Prostate gland (tissue), 2 donors: ENCODE results near the gene LILRB2.

Experiments used
- POLR2AphosphoS5 ChIP-seq: sonication (generic); formaldehyde crosslinking; IDR thresholded peaks from one replicate; pipeline ENCODE4 v1.6.1; 2017; ENCODE audit warnings: antibody characterized with exemption
- TF ChIP-seq, protein P1 (sequence below), 4 experiments: fragments of 200-600 bp in 2 of 4; fragments of 450-650 bp in 2 of 4; sonication (generic) in 2 of 4; IDR thresholded peaks; 1 replicate in 3 of 4; 2 replicates in 1 of 4; pipeline ENCODE4 v1.5.1; 2016 to 2019; ENCODE audit warnings: antibody characterized with exemption in 4 of 4, mild to moderate bottlenecking in 2 of 4, moderate library complexity in 2 of 4

DNA sequence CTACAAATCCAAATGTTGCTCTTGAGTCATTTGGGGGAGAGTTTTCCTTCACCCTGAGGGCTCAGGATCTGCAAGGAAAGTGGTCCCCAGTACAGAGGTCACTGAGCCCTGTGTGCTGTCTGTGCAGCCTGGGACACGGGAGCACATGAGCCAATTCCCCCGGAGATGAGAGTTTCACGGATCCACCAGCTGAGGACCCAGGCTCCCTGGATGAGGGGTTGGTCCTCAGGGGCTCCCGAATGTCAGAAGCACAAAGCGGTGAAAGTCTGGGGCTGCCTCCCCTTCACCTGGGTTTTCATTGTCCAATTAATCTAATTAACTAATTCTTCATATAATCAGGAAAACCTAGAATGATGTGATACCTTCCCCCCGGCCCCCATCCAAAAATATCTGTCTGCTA is 13.6 kb upstream of the LILRB2 start:
- TF ChIP-seq, protein P1, sequence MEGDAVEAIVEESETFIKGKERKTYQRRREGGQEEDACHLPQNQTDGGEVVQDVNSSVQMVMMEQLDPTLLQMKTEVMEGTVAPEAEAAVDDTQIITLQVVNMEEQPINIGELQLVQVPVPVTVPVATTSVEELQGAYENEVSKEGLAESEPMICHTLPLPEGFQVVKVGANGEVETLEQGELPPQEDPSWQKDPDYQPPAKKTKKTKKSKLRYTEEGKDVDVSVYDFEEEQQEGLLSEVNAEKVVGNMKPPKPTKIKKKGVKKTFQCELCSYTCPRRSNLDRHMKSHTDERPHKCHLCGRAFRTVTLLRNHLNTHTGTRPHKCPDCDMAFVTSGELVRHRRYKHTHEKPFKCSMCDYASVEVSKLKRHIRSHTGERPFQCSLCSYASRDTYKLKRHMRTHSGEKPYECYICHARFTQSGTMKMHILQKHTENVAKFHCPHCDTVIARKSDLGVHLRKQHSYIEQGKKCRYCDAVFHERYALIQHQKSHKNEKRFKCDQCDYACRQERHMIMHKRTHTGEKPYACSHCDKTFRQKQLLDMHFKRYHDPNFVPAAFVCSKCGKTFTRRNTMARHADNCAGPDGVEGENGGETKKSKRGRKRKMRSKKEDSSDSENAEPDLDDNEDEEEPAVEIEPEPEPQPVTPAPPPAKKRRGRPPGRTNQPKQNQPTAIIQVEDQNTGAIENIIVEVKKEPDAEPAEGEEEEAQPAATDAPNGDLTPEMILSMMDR (IDR thresholded peaks at IDR 0.05), result no peak
- no peak for TF ChIP-seq POLR2AphosphoS5
